ENCODE data around the gene SHOX.

Gene SHOX

GRCh38 chrX:666762-667720 is 36.5 kb downstream of the SHOX start:
- DNase-seq (ENCODE audit: low spot score), result no peak

DNA sequence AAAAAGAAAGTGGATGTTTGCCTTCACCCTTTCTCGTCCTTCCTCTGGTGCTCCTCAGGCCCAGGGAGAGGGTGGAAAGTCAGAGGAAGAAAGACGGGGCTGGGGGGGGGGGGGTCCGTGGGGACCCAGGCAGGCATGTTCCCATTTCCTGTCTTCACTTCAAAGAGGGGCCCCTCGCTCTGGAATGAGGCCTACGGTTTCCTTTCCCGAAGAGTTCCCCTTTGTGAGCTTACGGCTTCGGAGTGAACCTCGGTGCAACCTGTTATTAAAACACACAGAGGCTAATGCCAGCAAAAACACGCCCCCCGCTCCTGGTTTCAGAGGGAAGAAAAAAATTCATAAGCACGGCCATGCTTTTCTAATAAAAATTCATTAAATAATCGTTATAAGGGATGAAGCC is 40.1 kb downstream of the SHOX start:
- DNase-seq (ENCODE audit: low spot score), result no peak

- DNase-seq (ENCODE audit: low spot score), result no peak
Observed at GRCh38 chrX:672931-673330, 42.3 kb downstream of the SHOX start.

GRCh38 chrX:675279-675954 is 44.8 kb downstream of the SHOX start:
- DNase-seq (ENCODE audit: low spot score), result no peak

- DNase-seq (ENCODE audit: low spot score), result no peak
Observed at GRCh38 chrX:675955-676295, 45.3 kb downstream of the SHOX start.

DNA sequence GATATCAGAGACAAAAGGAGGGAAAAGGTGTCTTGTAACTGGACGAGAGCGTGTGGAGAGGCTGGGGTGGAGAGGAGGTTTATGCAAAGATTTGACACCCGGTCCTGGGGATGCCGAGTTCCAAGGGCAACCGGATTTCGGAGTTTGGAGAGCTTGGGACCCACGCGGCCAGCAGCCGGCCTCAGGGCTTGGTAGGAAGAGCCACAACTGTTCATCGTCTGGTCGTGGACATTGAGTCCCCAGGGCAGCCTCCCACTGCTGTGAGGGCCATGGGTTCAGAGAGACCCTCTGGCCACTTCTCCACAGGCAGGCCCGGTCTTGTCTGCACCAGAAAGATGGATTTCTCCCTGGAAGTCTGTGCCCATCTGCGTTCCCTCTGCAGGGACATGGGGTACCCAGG is 46.8 kb downstream of the SHOX start:
- DNase-seq (ENCODE audit: low spot score), result no peak

- DNase-seq (ENCODE audit: low spot score), result no peak
Observed at GRCh38 chrX:679291-679979, 48.8 kb downstream of the SHOX start.

DNA sequence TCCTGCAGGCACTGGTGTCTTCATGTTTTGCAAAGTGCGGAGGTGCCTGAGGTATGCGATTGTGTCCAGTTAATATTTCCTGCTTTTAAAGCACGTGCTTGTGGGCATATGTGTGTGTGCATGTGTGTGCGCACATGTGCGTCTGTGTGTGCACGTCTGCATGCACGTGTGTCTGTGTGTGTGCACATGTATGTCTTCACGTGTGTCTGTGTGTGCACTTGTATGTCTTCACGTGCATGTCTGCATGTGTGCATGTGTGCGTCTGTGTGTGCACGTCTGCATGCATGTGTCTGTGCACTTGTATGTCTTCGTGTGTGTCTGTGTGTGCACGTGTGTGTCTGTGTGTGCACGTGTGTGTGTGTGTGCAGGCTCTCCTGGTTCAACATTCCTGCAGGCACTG is 49.5 kb downstream of the SHOX start:
- no peak for DNase-seq (ENCODE audit: low spot score)

- no peak for DNase-seq (ENCODE audit: low spot score)
Observed at GRCh38 chrX:681989-682388, 51.4 kb downstream of the SHOX start.

DNA sequence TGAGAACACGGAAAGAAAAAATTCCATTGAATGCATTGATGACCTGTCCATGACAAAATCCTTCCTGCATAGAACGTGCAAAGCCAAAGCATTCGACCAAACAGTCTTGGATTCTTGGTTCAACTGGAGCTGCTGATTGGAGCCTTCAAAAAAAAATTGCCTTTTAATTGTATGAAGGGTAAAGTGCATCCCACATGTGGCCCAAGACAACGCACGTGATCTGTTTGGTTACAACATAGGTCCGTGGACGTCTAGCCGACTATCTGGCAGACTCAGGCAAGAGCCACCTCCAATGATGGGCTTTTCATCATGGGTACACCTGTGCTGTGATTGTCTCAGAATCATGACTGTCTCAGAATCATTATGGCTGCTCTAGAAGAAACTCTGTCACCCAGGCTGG is 52.3 kb downstream of the SHOX start:
- no peak for DNase-seq (ENCODE audit: low spot score)

DNA sequence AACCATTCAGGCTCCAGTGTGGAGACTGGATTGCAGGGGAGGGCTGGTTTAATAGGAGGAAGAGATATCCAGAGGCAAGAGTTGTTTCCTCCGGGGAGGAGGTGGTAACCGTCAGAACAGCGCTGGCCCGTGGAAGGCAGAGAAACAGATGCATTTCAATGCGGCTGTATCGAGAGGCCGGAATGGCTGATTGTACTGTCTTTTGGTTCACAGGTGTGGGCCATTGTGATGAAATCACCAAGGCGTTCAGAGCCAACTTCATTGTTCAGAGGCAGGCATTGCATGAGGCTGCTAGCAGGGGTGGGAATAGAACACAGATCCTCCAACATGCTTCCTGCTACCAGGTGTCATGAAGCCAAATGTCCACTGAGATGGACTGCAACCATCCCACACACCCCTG is 53.0 kb downstream of the SHOX start:
- no peak for DNase-seq (ENCODE audit: low spot score)

- no peak for DNase-seq (ENCODE audit: low spot score)
Observed at GRCh38 chrX:685120-686032, 54.8 kb downstream of the SHOX start.

GRCh38 chrX:689983-690382 is 59.4 kb downstream of the SHOX start:
- no peak for DNase-seq (ENCODE audit: low spot score)

DNA sequence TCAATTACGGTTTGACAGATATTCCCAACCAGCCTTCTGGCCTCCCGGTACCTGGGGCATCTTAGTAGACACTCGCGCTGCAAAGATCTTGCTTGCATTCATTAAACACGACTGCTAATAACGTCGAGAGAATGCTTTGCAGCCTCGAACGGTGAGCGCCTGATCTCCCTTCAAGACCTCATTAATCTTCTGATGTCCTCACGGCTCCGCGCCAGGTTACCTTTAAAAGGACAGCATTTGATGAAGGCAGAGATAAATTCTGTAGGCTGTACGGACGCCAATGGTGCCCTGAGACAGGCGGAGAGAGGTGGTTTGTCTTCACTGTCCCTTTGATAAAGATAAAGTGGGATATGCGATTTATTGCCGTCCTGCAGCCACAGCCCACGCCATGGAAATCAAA is 64.2 kb downstream of the SHOX start:
- DNase-seq (ENCODE audit: low spot score), result no peak

DNA sequence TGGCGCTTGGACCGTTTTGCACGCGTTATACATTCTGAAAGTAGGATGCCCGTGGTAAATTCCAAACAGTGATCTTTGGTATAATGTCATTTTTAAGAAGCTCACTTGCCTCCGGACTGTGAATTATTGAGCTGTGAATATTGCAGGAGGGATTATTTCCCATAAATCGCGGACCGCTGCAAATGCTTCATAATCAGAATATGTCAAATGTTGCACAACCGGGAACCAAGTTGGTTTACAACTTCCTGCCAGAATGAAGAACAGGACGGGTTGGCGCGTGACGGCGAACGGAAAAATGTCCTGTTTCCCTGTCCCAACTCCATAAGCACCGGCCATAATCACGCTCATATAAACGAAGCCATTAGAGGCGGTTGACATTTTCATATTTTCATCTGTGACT is 67.6 kb downstream of the SHOX start:
- no peak for DNase-seq (ENCODE audit: low spot score)

DNA sequence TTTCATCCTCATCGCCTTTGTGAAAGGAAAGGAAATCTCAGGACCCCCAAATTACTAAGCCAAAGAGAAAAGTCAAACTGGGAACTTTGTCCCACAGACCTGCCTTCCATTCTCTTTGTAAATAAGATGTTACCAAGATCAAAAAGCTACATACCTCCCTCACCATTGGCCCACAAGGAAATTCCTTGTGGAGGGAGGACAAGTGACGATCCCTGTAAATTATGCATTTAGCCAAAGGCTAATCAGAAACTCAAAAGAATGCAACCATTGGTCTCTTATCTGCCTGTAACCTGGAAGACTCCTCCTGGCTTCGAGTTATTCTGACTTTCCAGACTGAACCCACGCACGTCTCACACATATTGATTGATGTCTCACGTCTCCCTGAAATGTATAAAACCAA is 70.3 kb downstream of the SHOX start:
- no peak for DNase-seq (ENCODE audit: low spot score)

- no peak for DNase-seq (ENCODE audit: low spot score)
Observed at GRCh38 chrX:701673-702072, 71.1 kb downstream of the SHOX start.

- no peak for DNase-seq (ENCODE audit: low spot score)
Observed at GRCh38 chrX:703466-703865, 72.9 kb downstream of the SHOX start.

DNA sequence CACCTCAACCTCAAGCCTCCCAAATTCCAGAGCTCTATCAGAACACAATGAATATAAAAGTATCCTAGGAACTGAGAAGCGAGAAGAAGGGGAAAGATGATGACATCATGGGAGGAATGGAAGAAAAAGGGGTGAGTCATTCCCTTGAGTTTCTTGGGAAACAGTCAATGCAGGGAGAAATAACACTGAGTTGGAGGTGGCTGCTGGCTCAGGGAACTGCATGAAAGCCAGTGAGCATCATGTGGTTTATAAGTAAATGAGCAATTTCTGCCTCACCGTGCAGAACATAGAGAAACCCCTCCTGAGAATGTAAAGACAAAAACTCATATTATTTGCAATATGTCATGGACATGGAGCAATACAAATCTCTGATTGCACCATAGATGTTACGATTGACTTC is 73.3 kb downstream of the SHOX start:
- DNase-seq (ENCODE audit: low spot score), result no peak
